Stomach (tissue), 4 donors: ENCODE results near the gene EMX1.

Experiments
- CTCF ChIP-seq, 7 experiments: fragments of 450-650 bp in 4 of 7; fragments of 200-600 bp in 3 of 7; sonication (generic) in 3 of 7; IDR thresholded peaks; one replicate each; pipeline ENCODE4 v1.5.1; 2016 to 2019; ENCODE audit warnings: antibody characterized with exemption in 7 of 7, control low read depth in 2 of 7, mild to moderate bottlenecking in 1 of 7
- POLR2AphosphoS5 ChIP-seq, 3 donors: sonication (generic); formaldehyde crosslinking; IDR thresholded peaks; one replicate each; pipeline ENCODE4 v1.6.1; 2016; ENCODE audit warnings: antibody characterized with exemption in 3 of 3

DNA sequence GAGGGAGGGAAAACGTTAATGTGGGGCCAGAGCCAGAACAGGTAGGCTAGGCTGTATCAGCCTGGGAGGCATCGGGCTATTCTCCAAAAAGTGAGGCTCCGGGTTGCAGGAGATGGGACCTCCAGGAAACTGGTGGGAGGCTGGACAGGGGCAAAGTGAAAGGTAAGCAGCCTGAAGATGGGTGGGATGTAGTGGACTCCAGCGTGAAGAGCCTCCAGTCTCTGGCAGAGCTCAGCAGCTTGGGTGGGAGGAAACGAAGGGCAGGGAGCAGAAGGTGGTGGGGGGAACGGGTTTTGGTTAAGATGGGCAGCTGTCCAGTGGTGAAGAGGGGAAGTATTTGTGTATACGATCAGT, 3.1 kb upstream of the EMX1 start:
- no peak for TF ChIP-seq POLR2AphosphoS5 (IDR thresholded peaks at IDR 0.05)
- no peak for TF ChIP-seq CTCF (IDR thresholded peaks at IDR 0.05)
